T-helper 1 cell treated with Interleukin-12 subunit alpha and Interleukin-12 subunit beta and Interleukin-4 antibody, amounts not matched to agents 30 μg/mL and 1 μg/mL, for 36 hours (primary cell): ENCODE measurements around the gene LARP1.

Experiments
- H3K27ac Mint-ChIP-seq: one replicate; pipeline ENCODE4 v1.8.0; 2021; ENCODE audit warnings: mild to moderate bottlenecking, mixed read lengths
- H3K27me3 Mint-ChIP-seq: one replicate; pipeline ENCODE4 v1.8.0; 2021; ENCODE audit warnings: low read depth, mixed read lengths
- H3K36me3 Mint-ChIP-seq: one replicate; pipeline ENCODE4 v1.8.0; 2021; ENCODE audit warnings: low read depth, mixed read lengths
- H3K4me1 Mint-ChIP-seq: one replicate; pipeline ENCODE4 v1.8.0; 2021; ENCODE audit warnings: low read depth, mixed read lengths
- H3K4me3 Mint-ChIP-seq: one replicate; pipeline ENCODE4 v1.8.0; 2021; ENCODE audit warnings: mild to moderate bottlenecking, moderate library complexity, mixed read lengths
- H3K9me3 Mint-ChIP-seq: one replicate; pipeline ENCODE4 v1.8.0; 2021; ENCODE audit warnings: mixed read lengths

LARP1 gene

GRCh38 chr5:154849791-154850201, 94.6 kb downstream of the LARP1 start:
- Mint-ChIP-seq H3K27me3 (no peaks in the 10 kb centered on the region), H3K27ac (no peak overlapping the region), H3K4me1 (peaks cover 2% of the 10 kb centered on the region), H3K9me3 (no peaks in the 10 kb centered on the region), H3K4me3 (no peak overlapping the region), H3K36me3 (no peaks in the 10 kb centered on the region)

- Mint-ChIP-seq H3K4me3 (no peak within 1 kb of the TSS), H3K27ac (no peak within 1 kb of the TSS)
These were observed 95.3 kb downstream of the LARP1 start, which contains the start of gene FAXDC2 for GRCh38 chr5:154850255-154851062. TSS of gene FAXDC2 (minus strand) at chr5:154850603. CDS start at chr5:154838178, 12,425 bp downstream.

GRCh38 chr5:154851351-154851750, 96.2 kb downstream of the LARP1 start:
- H3K36me3 Mint-ChIP-seq: no peaks in the 10 kb centered on the region
- H3K4me3 Mint-ChIP-seq: no peak overlapping the region
- no peaks in the 10 kb centered on the region for H3K9me3 Mint-ChIP-seq
- no peaks in the 10 kb centered on the region for H3K27me3 Mint-ChIP-seq
- H3K4me1 Mint-ChIP-seq: peaks cover 2% of the 10 kb centered on the region
- no peak overlapping the region for H3K27ac Mint-ChIP-seq

More at GRCh38 chr5:154850255-154851062, 95.3 kb downstream of the LARP1 start, which contains the start of gene FAXDC2:
- peaks cover 2% of the 10 kb centered on the region for H3K4me1 Mint-ChIP-seq
- no peaks in the 10 kb centered on the region for H3K9me3 Mint-ChIP-seq
- H3K36me3 Mint-ChIP-seq: no peaks in the 10 kb centered on the region
- H3K27me3 Mint-ChIP-seq: no peaks in the 10 kb centered on the region

GRCh38 chr5:154857530-154858296, 102.5 kb downstream of the LARP1 start:
- H3K27ac Mint-ChIP-seq: peak overlapping the region; percentile 99
- peaks cover 34% of the 10 kb centered on the region for H3K4me1 Mint-ChIP-seq
- H3K27me3 Mint-ChIP-seq: no peaks in the 10 kb centered on the region
- peak overlapping the region; percentile 94 for H3K4me3 Mint-ChIP-seq
- no peaks in the 10 kb centered on the region for H3K9me3 Mint-ChIP-seq
- H3K36me3 Mint-ChIP-seq: peaks cover 13% of the 10 kb centered on the region

GRCh38 chr5:154858297-154858971, 103.3 kb downstream of the LARP1 start, which contains the start of gene CNOT8:
TSS of gene CNOT8 (plus strand) at chr5:154858627. CDS start at chr5:154863279, 4,652 bp downstream.
- H3K27ac Mint-ChIP-seq: peak within 1 kb of the TSS; percentile 99
- H3K4me3 Mint-ChIP-seq: peak within 1 kb of the TSS; percentile 94
- H3K36me3 Mint-ChIP-seq: peaks cover 19% of the 10 kb centered on the region
- no peaks in the 10 kb centered on the region for H3K9me3 Mint-ChIP-seq
- no peaks in the 10 kb centered on the region for H3K27me3 Mint-ChIP-seq
- peaks cover 37% of the 10 kb centered on the region for H3K4me1 Mint-ChIP-seq

GRCh38 chr5:154858972-154859871, 104.0 kb downstream of the LARP1 start:
- H3K27me3 Mint-ChIP-seq: no peaks in the 10 kb centered on the region
- peaks cover 22% of the 10 kb centered on the region for H3K36me3 Mint-ChIP-seq
- H3K27ac Mint-ChIP-seq: peak overlapping the region; percentile 99
- peaks cover 37% of the 10 kb centered on the region for H3K4me1 Mint-ChIP-seq
- peak overlapping the region; percentile 94 for H3K4me3 Mint-ChIP-seq
- H3K9me3 Mint-ChIP-seq: no peaks in the 10 kb centered on the region

- Mint-ChIP-seq H3K9me3 (no peaks in the 10 kb centered on the region), H3K27ac (peak overlapping the region; percentile 99), H3K36me3 (peaks cover 28% of the 10 kb centered on the region), H3K4me1 (peaks cover 39% of the 10 kb centered on the region), H3K4me3 (peak overlapping the region; percentile 94), H3K27me3 (no peaks in the 10 kb centered on the region)
These were observed 104.9 kb downstream of the LARP1 start for GRCh38 chr5:154860123-154860522.

GRCh38 chr5:154860765-154861164, 105.6 kb downstream of the LARP1 start:
- Mint-ChIP-seq H3K27ac (peak overlapping the region; percentile 66), H3K27me3 (no peaks in the 10 kb centered on the region), H3K4me3 (peak overlapping the region; percentile 94), H3K9me3 (no peaks in the 10 kb centered on the region), H3K36me3 (peaks cover 32% of the 10 kb centered on the region), H3K4me1 (peaks cover 44% of the 10 kb centered on the region)

GRCh38 chr5:154861946-154862345, 106.8 kb downstream of the LARP1 start:
- H3K27ac Mint-ChIP-seq: no peak overlapping the region
- H3K27me3 Mint-ChIP-seq: no peaks in the 10 kb centered on the region
- peaks cover 38% of the 10 kb centered on the region for H3K4me1 Mint-ChIP-seq
- H3K4me3 Mint-ChIP-seq: peak overlapping the region; percentile 26
- H3K9me3 Mint-ChIP-seq: no peaks in the 10 kb centered on the region
- H3K36me3 Mint-ChIP-seq: peaks cover 38% of the 10 kb centered on the region

GRCh38 chr5:154862766-154863165, 107.6 kb downstream of the LARP1 start:
- H3K27ac Mint-ChIP-seq: peak overlapping the region; percentile 55
- no peaks in the 10 kb centered on the region for H3K27me3 Mint-ChIP-seq
- H3K4me3 Mint-ChIP-seq: peak overlapping the region; percentile 33
- H3K36me3 Mint-ChIP-seq: peaks cover 42% of the 10 kb centered on the region
- no peaks in the 10 kb centered on the region for H3K9me3 Mint-ChIP-seq
- peaks cover 39% of the 10 kb centered on the region for H3K4me1 Mint-ChIP-seq

GRCh38 chr5:154863291-154864080, 108.3 kb downstream of the LARP1 start:
- H3K36me3 Mint-ChIP-seq: peaks cover 40% of the 10 kb centered on the region
- no peak overlapping the region for H3K4me3 Mint-ChIP-seq
- no peak overlapping the region for H3K27ac Mint-ChIP-seq
- no peaks in the 10 kb centered on the region for H3K27me3 Mint-ChIP-seq
- H3K9me3 Mint-ChIP-seq: no peaks in the 10 kb centered on the region
- peaks cover 40% of the 10 kb centered on the region for H3K4me1 Mint-ChIP-seq

- Mint-ChIP-seq H3K4me3 (no peak overlapping the region), H3K4me1 (peaks cover 31% of the 10 kb centered on the region), H3K27me3 (no peaks in the 10 kb centered on the region), H3K27ac (no peak overlapping the region), H3K9me3 (no peaks in the 10 kb centered on the region), H3K36me3 (peaks cover 42% of the 10 kb centered on the region)
These were observed 110.4 kb downstream of the LARP1 start for GRCh38 chr5:154865466-154866184.
